ENCODE data around the gene LCN12.
"Not testable (repeated sequence)": the region's sequence is repeated elsewhere in the genome, so short reads cannot be mapped to it uniquely, and the experiment has no call there.

DNA sequence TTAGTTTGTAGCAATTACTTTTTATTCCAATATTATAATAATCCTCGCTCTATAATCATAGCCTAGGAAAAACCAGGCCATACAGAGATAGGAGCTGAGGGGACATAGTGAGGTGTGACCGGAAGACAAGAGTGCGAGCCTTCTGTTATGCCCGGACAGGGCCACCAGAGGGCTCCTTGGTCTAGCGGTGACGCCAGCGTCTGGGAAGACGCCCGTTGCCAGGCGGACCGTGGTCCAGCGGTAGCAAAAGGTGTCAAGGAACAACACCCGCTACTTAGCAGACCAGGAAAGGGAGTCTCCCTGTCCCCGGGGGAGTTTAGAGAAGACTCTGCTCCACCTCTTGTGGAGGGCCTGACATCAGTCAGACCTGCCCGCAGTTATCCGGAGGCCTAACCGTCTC, 52.2 kb downstream of the LCN12 start:
- TF ChIP-seq, protein P1, sequence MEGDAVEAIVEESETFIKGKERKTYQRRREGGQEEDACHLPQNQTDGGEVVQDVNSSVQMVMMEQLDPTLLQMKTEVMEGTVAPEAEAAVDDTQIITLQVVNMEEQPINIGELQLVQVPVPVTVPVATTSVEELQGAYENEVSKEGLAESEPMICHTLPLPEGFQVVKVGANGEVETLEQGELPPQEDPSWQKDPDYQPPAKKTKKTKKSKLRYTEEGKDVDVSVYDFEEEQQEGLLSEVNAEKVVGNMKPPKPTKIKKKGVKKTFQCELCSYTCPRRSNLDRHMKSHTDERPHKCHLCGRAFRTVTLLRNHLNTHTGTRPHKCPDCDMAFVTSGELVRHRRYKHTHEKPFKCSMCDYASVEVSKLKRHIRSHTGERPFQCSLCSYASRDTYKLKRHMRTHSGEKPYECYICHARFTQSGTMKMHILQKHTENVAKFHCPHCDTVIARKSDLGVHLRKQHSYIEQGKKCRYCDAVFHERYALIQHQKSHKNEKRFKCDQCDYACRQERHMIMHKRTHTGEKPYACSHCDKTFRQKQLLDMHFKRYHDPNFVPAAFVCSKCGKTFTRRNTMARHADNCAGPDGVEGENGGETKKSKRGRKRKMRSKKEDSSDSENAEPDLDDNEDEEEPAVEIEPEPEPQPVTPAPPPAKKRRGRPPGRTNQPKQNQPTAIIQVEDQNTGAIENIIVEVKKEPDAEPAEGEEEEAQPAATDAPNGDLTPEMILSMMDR (IDR thresholded peaks at IDR 0.05), result peak in 1 of 3 experiments; percentile 40
- not testable (repeated sequence) for TF ChIP-seq POLR2A (IDR thresholded peaks at IDR 0.05); POLR2AphosphoS5 (IDR thresholded peaks at IDR 0.05; ENCODE audit: insufficient read depth in 1 of 2, low read depth in 1 of 2)

Data from vagina (tissue), 2 donors.